Mucosa of rectum (tissue), 2 donors: ENCODE data around the gene SEMA3F.

ENCODE experiments used
- H3K27ac ChIP-seq, 2 donors: one replicate each; pipeline ENCODE4 v1.7.0; 2013; ENCODE audit warnings: inconsistent platforms in 2 of 2, low read depth in 2 of 2, low read length in 2 of 2
- H3K27me3 ChIP-seq, 2 donors: one replicate each; pipeline ENCODE4 v1.7.0; 2013; ENCODE audit warnings: low read length in 2 of 2; ENCODE audit not compliant: control insufficient read depth in 2 of 2, insufficient read depth in 2 of 2
- H3K36me3 ChIP-seq, 2 donors: one replicate each; pipeline ENCODE4 v1.7.0; 2013; ENCODE audit warnings: low read length in 2 of 2; ENCODE audit not compliant: control insufficient read depth in 2 of 2, insufficient read depth in 2 of 2
- H3K4me1 ChIP-seq, 2 donors: one replicate each; pipeline ENCODE4 v1.7.0; 2013; ENCODE audit warnings: low read length in 2 of 2, mild to moderate bottlenecking in 1 of 2; ENCODE audit not compliant: control insufficient read depth in 2 of 2, insufficient read depth in 2 of 2
- H3K4me3 ChIP-seq, 2 donors: one replicate each; pipeline ENCODE4 v1.7.0; 2013; ENCODE audit warnings: low read length in 2 of 2
- H3K9ac ChIP-seq, 2 donors: one replicate each; pipeline ENCODE4 v1.7.0; 2013; ENCODE audit warnings: low read length in 2 of 2, low read depth in 1 of 2, mild to moderate bottlenecking in 1 of 2
- H3K9me3 ChIP-seq, 2 donors: one replicate each; pipeline ENCODE4 v1.7.0; 2013; ENCODE audit warnings: low read length in 2 of 2; ENCODE audit not compliant: control insufficient read depth in 2 of 2
- donor health status: healthy.
- donor health status: Normal muscosa, but diverticular disease.

SEMA3F gene

DNA sequence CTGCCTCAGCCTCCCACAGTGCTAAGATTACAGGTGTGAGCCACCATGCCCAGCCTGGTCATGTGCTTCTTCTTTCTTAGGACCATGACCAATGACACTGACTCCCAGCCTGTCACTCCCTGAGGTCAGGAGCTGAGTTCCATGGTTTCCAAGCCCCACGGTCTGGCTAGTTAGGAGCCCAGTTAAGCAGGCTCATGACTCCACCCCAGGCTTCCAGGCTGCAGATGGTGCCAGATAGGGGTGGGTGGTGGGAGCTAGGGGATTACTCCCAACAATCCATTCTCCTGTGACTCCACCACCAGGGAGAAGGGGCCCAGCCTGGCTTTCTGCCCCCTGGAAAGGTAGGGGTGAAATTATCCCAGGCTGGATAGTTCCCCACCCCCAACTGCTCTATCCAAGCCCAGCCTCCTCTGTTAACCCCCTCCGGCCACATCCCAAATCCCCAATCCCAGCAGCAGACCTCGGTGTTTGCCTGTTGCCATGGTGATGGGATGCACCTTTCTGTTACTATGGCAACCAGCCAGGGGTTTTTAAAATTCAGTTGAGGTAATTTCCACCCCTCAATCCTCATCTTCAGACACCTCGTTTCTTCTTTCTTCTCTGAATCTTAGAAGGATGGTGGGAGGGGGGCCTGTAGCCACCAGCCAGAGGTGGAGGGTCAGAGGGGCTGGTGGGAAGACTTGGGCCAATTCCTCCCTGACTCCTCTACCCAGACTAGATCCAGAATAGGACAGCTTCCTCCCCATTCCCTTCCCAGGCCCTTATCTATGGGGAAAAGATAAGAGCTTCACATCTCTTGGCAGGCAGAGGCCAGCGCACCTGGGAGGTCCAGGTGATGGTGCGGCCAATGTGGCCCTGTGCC, 22.5 kb upstream of the SEMA3F start:
- Histone ChIP-seq H3K9me3 (no peaks in the 10 kb centered on the region), H3K36me3 (no peaks in the 10 kb centered on the region), H3K4me3 (no peak overlapping the region)

DNA sequence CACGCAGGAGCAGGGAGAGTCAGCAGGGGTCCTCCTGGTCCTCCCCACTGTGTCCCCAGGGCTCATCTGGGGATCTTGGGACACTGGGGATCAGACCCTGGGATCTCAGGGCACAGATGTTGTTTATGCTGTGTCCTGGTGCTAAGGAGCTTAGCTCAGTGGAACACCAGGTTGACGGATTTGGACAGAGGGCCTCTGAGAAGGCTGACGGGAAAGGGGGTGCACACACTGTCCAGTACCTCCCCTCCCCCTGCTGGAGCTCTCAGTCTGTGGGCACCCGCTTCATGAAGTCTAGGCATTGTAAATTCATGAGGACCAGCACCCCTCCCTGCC, 21.9 kb upstream of the SEMA3F start:
- no peak overlapping the region for H3K4me3 ChIP-seq
- H3K4me1 ChIP-seq = no peaks in the 10 kb centered on the region
- no peaks in the 10 kb centered on the region for H3K9me3 ChIP-seq
- no peak overlapping the region for H3K27ac ChIP-seq
- H3K9ac ChIP-seq = no peak overlapping the region
- no peaks in the 10 kb centered on the region for H3K27me3 ChIP-seq
- H3K36me3 ChIP-seq = no peaks in the 10 kb centered on the region

More for the DNA sequence above, 22.5 kb upstream of the SEMA3F start:
- H3K27me3 ChIP-seq = no peaks in the 10 kb centered on the region
- H3K9ac ChIP-seq = no peak overlapping the region
- H3K4me1 ChIP-seq = no peaks in the 10 kb centered on the region
- H3K27ac ChIP-seq = no peak overlapping the region

DNA sequence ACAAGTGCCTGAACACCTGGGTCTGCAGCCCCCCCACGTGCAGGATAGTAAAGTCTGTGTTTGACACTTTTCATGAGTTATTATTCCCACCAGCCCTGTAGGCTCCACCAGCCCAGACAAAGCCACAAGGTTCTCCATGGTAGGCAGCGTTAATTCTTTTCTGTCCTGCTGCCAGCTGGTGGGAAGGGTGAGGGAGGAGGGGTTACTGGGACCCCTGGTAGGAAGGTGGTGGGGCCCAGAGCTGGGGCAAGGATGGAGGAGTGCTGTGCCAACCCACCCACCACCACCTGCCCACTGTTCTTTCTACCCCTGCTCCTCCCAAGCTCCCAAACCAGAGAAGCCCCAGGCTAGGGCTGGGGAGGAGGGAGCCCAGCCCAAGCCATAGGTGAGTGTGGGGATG, 20.8 kb upstream of the SEMA3F start:
- no peaks in the 10 kb centered on the region for H3K36me3 ChIP-seq
- H3K9me3 ChIP-seq = no peaks in the 10 kb centered on the region
- H3K27me3 ChIP-seq = no peaks in the 10 kb centered on the region
- no peak overlapping the region for H3K9ac ChIP-seq
- H3K4me1 ChIP-seq = peaks cover 0 to 5% of the 10 kb centered on the region in 2 donors
- no peak overlapping the region for H3K4me3 ChIP-seq
- H3K27ac ChIP-seq = no peak overlapping the region

DNA sequence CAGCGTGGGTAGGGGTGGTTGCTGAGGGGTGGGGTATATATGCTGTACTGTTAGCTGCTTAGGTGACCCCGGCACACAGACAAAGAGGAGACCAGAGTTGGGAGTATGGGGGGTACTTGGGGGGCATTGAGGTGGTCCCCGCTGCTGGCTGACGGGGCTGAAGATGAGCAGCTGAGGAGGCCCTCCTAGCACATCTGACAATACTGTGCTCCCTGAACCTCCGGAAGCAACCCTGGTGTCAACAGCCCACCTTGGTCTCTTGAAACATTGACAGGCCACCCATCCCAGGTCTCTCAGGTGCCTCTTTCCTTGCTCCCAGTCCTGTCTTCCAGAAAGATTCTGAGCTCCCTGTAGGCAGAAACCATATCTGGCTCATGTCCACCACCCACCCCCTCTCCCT, 19.2 kb upstream of the SEMA3F start:
- no peaks in the 10 kb centered on the region for H3K9me3 ChIP-seq
- peaks cover 0 to 5% of the 10 kb centered on the region in 2 donors for H3K4me1 ChIP-seq
- no peaks in the 10 kb centered on the region for H3K27me3 ChIP-seq
- H3K4me3 ChIP-seq = no peak overlapping the region
- no peaks in the 10 kb centered on the region for H3K36me3 ChIP-seq
- no peak overlapping the region for H3K9ac ChIP-seq
- no peak overlapping the region for H3K27ac ChIP-seq

DNA sequence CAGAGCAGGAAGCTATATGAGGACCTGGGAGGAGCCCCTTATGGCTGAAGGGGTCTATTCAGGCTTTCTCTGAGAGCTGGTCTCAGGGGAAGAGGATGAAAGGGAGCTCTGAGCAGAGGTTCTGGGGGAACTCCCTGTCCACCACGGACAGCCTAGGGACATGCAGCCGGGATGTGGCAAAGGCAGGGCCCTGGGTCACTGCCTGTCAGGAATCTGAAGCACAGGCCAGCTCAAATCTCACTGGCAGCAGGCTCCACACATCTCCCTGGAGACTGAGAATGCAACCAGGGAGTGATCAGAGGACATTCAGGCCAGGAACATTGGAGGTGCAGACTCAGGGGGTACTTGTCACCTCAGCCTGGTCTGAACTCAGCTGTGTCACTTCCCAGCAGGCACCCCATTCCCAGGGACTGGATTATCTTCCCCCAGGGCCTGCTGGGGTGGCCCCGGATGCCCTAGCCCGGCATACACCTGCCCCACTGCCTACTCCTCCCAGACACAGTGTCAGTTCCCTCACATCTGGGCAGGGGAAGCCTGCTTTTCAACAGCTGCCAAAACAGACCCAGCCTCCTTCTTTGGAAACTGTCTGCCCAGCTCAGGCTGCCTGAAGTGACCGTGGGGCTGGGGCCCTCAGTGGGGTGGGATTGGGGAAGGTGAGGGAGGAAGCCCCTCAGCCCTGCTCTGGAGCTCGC, 18.3 kb upstream of the SEMA3F start:
- H3K27ac ChIP-seq = no peak overlapping the region
- no peaks in the 10 kb centered on the region for H3K9me3 ChIP-seq
- no peak overlapping the region for H3K9ac ChIP-seq
- no peaks in the 10 kb centered on the region for H3K36me3 ChIP-seq
- H3K27me3 ChIP-seq = no peaks in the 10 kb centered on the region
- H3K4me3 ChIP-seq = no peak overlapping the region
- peaks cover 0 to 5% of the 10 kb centered on the region in 2 donors for H3K4me1 ChIP-seq

DNA sequence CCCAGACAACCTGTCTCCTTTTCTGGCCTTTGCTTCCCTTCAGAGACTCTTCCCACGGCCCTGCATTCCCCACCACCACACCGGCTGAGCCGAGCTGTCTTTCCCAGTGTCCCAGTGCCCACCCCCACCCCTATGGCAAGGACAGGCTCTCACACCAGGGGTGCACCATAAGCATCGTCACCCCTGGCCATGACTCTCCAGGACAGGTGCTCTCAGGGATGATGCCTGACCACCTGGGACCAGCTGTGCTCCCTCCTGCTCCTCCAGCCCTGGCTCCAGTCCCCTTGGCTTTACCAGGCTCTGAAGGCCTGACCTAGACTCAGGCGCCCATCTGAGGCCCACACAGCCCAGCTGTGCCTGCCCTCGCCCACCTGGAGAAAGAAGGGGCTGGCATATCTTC, 17.6 kb upstream of the SEMA3F start:
- no peak overlapping the region for H3K27ac ChIP-seq
- H3K4me1 ChIP-seq = peaks cover 0 to 5% of the 10 kb centered on the region in 2 donors
- no peak overlapping the region for H3K9ac ChIP-seq
- no peaks in the 10 kb centered on the region for H3K36me3 ChIP-seq
- no peaks in the 10 kb centered on the region for H3K27me3 ChIP-seq
- no peaks in the 10 kb centered on the region for H3K9me3 ChIP-seq
- H3K4me3 ChIP-seq = no peak overlapping the region

DNA sequence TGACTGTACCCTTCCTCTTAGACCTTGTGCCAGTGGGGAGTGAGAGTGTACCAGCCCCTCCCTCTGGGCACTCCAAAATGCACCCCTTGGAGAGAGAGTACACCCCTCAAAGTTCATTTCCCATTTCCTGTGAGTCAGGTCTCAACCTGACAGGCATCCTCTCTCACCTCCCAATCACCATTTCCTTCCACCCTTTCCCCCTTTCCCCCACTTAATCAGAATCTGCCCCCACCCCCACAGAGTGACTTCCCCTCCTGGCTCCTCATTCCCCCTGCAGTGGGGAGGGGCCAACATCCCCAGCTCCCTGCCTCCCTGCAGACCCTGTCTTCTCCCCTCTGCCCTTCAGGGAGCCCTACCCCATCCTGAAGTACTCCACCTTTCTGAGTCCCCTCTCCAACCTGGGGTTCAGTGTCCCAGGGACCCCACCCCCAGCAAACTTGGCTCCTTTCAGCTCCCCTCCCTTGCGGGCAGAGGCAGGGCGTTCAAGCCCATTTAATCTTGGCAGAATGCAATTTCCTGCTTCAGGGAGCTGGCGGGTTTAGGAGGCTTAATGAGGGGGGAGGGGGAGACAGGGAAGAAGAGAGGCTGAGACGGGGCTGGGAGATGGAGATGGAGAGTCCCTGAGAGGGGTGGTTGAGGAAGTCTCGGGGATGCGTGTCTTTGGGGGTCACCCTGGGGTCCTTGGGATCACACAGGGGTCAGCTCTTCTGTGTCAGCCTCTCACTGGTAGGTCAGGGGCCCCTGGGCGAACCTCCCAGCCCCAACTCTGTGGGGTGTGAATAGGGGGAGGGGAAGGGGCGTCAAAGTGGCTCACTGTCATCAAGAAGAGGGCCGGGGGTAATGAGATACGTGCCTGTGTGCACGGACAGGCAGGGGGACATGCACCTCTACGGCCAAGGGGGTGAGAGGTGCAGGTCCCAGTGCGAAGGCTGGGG, 16.6 kb upstream of the SEMA3F start:
- Histone ChIP-seq H3K4me3 (no peak overlapping the region), H3K9ac (no peak overlapping the region), H3K27ac (no peak overlapping the region), H3K4me1 (peaks cover 0 to 5% of the 10 kb centered on the region in 2 donors), H3K36me3 (no peaks in the 10 kb centered on the region), H3K27me3 (no peaks in the 10 kb centered on the region), H3K9me3 (no peaks in the 10 kb centered on the region)

DNA sequence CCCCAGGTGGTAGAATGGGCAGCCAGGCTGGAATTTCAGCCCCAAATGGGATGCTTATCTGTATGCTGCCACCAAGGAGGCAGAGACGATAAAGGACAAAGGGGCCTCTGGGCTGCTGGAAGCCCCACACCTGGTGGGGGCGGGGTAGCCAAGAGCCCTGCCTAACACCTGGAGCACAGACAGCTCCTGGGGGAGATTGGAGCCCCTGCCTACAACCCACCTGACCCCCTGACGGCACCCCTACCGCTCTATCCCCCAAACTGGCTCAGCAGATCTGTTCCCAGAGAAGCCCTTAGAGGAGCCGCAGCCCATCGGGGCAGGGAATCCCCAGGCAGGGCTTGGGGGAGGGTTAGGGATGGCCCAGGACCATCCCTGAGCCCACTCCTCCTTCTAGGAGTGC, 15.8 kb upstream of the SEMA3F start:
- Histone ChIP-seq H3K4me1 (peaks cover 0 to 5% of the 10 kb centered on the region in 2 donors), H3K4me3 (no peak overlapping the region), H3K9me3 (no peaks in the 10 kb centered on the region), H3K27me3 (no peaks in the 10 kb centered on the region), H3K27ac (no peak overlapping the region), H3K9ac (no peak overlapping the region), H3K36me3 (no peaks in the 10 kb centered on the region)

DNA sequence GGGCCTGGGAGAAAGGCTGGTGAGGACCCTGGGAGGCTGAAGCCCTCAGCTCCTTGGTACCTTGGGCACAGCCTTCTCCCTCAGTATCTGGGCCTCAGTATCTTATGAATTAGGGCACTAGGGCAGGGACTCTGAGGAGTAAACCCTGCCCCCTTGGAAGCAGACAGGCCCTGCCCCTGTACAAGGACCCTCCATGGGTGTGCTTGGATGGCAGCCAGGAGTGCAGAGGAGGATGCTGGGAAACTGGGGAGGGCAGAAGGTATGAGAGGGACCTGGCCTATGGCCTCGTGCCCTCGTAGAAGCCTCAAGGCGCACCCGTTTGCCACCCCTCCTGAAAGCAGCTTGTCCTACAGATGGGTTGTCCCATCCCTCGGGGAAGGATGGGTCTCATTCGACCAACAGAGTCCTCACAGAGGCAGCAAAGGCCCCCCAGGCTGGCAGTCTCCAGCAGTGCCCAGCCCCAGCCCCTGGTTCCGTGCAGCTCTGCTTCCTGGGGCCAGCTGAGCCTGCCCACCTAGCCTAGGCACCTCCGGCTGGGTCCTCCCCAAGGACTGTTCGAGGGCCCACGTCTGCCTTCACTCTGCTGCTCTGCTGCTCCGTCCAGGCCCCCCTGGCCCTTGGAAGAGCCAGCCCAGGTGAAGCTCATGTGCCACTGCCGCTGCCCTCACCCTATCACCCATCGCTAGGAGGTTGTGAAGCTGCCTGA, 15.3 kb upstream of the SEMA3F start:
- peaks cover 0 to 5% of the 10 kb centered on the region in 2 donors for H3K4me1 ChIP-seq

More for the DNA sequence above, 15.3 kb upstream of the SEMA3F start:
- Histone ChIP-seq H3K27ac (no peak overlapping the region), H3K9me3 (no peaks in the 10 kb centered on the region), H3K27me3 (no peaks in the 10 kb centered on the region), H3K36me3 (no peaks in the 10 kb centered on the region), H3K4me3 (no peak overlapping the region), H3K9ac (no peak overlapping the region)
